HepG2 (cell line): ENCODE results near the gene GUSB. TPM values are rescaled to one million over a fixed set of nuclear protein-coding genes. Genes with fewer than 3 reads are reported as not detected.
A peak's percentile ranks its signal among the peaks of the same experiment; 100 is the strongest.

Experiments
- ASH2L ChIP-seq: fragments of 300-600, 200-600 bp; sonication (generic); IDR thresholded peaks from 2 replicates; pipeline ENCODE4 v1.7.0; 2017; ENCODE audit warnings: low read depth, mild to moderate bottlenecking, moderate library complexity, mixed read lengths, low read length; ENCODE audit not compliant: insufficient read length
- ESRRA ChIP-seq: sonication (generic); formaldehyde crosslinking; IDR thresholded peaks from 2 replicates; pipeline ENCODE4 v1.5.1; 2020; ENCODE audit warnings: mild to moderate bottlenecking, low read depth, missing genetic modification reagents
- HIVEP1 ChIP-seq: sonication (generic); formaldehyde crosslinking; IDR thresholded peaks from 2 replicates; pipeline ENCODE4 v1.4.0; 2020; ENCODE audit warnings: mild to moderate bottlenecking, missing genetic modification reagents
- HMG20A ChIP-seq: IDR thresholded peaks from 2 replicates; pipeline ENCODE4 v1.6.1; 2016; ENCODE audit warnings: borderline replicate concordance
- ISX ChIP-seq: sonication (generic); formaldehyde crosslinking; conservative IDR thresholded peaks from 2 replicates; pipeline ENCODE4 v1.5.0; 2020; ENCODE audit warnings: missing genetic modification reagents
- MAZ ChIP-seq, 2 experiments: sonication (generic) in 1 of 2; formaldehyde crosslinking in 1 of 2; IDR thresholded peaks; 2 replicates each; pipeline versions ENCODE4 v1.5.0 to v1.6.1; 2012 to 2020; ENCODE audit warnings: low read depth in 2 of 2, mild to moderate bottlenecking in 2 of 2, borderline replicate concordance in 1 of 2, improper control_type of control experiment in 1 of 2, low read length in 1 of 2, missing genetic modification reagents in 1 of 2, moderate library complexity in 1 of 2
- RBM22 ChIP-seq: fragments of 200-400 bp; formaldehyde crosslinking; optimal IDR thresholded peaks from 2 replicates; pipeline ENCODE3; 2017; ENCODE audit warnings: mild to moderate bottlenecking, low read length, moderate library complexity
- SMAD9 ChIP-seq: sonication (generic); formaldehyde crosslinking; IDR thresholded peaks from 2 replicates; pipeline ENCODE4 v1.5.1; 2020; ENCODE audit warnings: mild to moderate bottlenecking, missing genetic modification reagents
- TEAD2 ChIP-seq: sonication (generic); formaldehyde crosslinking; IDR thresholded peaks from 2 replicates; pipeline ENCODE4 v1.9.0; 2021; ENCODE audit warnings: missing genetic modification reagents
- ZBTB42 ChIP-seq: sonication (generic); formaldehyde crosslinking; IDR thresholded peaks from 2 replicates; pipeline ENCODE4 v1.5.0; 2020; ENCODE audit warnings: mild to moderate bottlenecking, missing genetic modification reagents
- ZMAT3 ChIP-seq: sonication (generic); formaldehyde crosslinking; conservative IDR thresholded peaks from 2 replicates; pipeline ENCODE4 v1.7.0; 2021; ENCODE audit warnings: missing genetic modification reagents
- ZNF660 ChIP-seq: sonication (generic); formaldehyde crosslinking; IDR thresholded peaks from 2 replicates; pipeline ENCODE4 v1.5.1; 2020; ENCODE audit warnings: mild to moderate bottlenecking, low read depth, missing genetic modification reagents, borderline replicate concordance
- ZNF891 ChIP-seq: sonication (generic); formaldehyde crosslinking; IDR thresholded peaks from 2 replicates; pipeline ENCODE4 v1.5.0; 2020; ENCODE audit warnings: mild to moderate bottlenecking, missing genetic modification reagents
- polyA plus RNA-seq, 8 experiments: library from polyadenylated mRNA; depleted of rRNA in 3 of 8; stranded (reverse) in 7 of 8; unstranded in 1 of 8; fragments of >200 nt; fragmentation: Illumina TruSeq in 4 of 8; extraction: Trizol in 4 of 8; gene quantifications; 2 replicates each; pipeline versions ENCODE4 v1.2.1 to v1.2.3, GENCODE V29; 2011 to 2016; ENCODE audit warnings: low read depth in 4 of 8, missing spikeins in 1 of 8, mixed read lengths in 1 of 8; ENCODE audit not compliant: insufficient read depth in 1 of 8
- total RNA-seq, 5 experiments: library from RNA; depleted of rRNA; stranded (reverse); fragments of >200 nt; fragmentation: Illumina TruSeq; extraction: Trizol; gene quantifications; 2 replicates each; pipeline ENCODE4 v1.2.3, GENCODE V29; 2016; ENCODE audit warnings: low read depth in 1 of 5
- TF ChIP-seq, protein P1 (sequence below): sonication (generic); formaldehyde crosslinking; IDR thresholded peaks from 2 replicates; pipeline ENCODE4 v1.4.0; 2020; ENCODE audit warnings: missing genetic modification reagents
- TF ChIP-seq, protein P2 (sequence below): IDR thresholded peaks from 2 replicates; pipeline ENCODE4 v1.6.1; 2016; ENCODE audit warnings: low read depth, borderline replicate concordance
- TF ChIP-seq, protein P3 (sequence below): sonication (generic); formaldehyde crosslinking; IDR thresholded peaks from 2 replicates; pipeline ENCODE4 v1.8.1; 2023; ENCODE audit warnings: missing genetic modification reagents, inconsistent platforms, borderline replicate concordance
- TF ChIP-seq, protein P4 (sequence below): sonication (generic); formaldehyde crosslinking; IDR thresholded peaks from 2 replicates; pipeline ENCODE4 v1.4.0; 2020; ENCODE audit warnings: mild to moderate bottlenecking, low read depth, missing genetic modification reagents
- TF ChIP-seq, protein P5 (sequence below): sonication (generic); formaldehyde crosslinking; IDR thresholded peaks from 2 replicates; pipeline ENCODE4 v1.8.1; 2023; ENCODE audit warnings: mild to moderate bottlenecking, inconsistent platforms, moderate library complexity, missing genetic modification reagents, borderline replicate concordance

The GUSB gene
- total and polyA plus RNA-seq, 2 of the 13 experiments (the other 11 are each of a cell fraction or from before 2014, with no cell fraction given): 18.8 to 60.0 TPM

DNA sequence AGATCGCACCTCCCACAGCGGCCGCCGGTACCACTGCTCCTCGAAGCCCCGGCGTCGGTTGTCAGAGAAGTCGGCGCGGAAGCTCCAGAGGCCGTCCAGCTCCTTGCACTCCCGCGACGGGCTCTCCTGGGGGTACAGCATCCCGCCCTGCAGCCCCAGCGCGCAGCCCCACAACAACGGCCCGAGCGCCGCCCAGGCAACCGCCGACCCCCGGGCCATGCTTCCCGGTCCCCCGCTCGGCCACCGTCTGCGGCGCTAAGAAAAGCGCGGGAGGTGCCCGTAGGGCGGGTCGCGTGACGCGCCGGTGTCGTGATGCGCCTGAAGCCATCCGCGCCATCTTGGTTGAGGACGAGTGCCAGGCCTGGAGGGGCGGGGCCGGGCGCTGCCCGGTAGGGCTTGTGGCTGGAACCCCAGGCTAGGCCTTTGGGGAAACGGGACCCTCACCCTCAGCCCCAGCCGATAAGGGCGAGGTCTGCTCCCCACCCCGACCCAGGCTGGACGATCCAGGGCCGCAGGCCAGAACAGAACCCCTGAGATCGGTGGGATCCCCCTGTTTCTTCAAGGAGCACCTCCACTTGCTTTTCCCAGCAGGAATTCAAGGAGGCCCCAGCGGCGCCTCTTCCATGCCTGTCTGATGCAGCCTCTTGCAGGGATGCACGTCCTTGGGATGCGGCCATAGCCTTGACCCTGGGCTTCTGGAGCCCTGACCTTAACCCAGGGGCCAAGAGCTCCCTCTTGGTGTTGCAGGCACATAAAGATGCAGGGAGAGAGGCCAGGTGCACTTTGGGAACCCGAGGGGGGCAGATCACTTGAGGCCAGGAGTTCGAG is at the start of gene GUSB (continued):
- TF ChIP-seq, protein P1, sequence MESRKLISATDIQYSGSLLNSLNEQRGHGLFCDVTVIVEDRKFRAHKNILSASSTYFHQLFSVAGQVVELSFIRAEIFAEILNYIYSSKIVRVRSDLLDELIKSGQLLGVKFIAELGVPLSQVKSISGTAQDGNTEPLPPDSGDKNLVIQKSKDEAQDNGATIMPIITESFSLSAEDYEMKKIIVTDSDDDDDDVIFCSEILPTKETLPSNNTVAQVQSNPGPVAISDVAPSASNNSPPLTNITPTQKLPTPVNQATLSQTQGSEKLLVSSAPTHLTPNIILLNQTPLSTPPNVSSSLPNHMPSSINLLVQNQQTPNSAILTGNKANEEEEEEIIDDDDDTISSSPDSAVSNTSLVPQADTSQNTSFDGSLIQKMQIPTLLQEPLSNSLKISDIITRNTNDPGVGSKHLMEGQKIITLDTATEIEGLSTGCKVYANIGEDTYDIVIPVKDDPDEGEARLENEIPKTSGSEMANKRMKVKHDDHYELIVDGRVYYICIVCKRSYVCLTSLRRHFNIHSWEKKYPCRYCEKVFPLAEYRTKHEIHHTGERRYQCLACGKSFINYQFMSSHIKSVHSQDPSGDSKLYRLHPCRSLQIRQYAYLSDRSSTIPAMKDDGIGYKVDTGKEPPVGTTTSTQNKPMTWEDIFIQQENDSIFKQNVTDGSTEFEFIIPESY (CRISPR knock-in tag): peak; percentile 53; the same call in 1 of the 2 replicates
- peak; percentile 85 for TF ChIP-seq ESRRA
- TF ChIP-seq HMG20A (CRISPR knock-in tag): no peak
- TF ChIP-seq ASH2L: peak; percentile 84
- TF ChIP-seq ZBTB42 (CRISPR knock-in tag): no peak
- TF ChIP-seq, protein P2, sequence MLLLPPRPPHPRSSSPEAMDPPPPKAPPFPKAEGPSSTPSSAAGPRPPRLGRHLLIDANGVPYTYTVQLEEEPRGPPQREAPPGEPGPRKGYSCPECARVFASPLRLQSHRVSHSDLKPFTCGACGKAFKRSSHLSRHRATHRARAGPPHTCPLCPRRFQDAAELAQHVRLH (CRISPR knock-in tag): peak; percentile 95; the same call in 1 of the 2 replicates
- TF ChIP-seq ZNF891 (CRISPR knock-in tag): peak; percentile 86
- TF ChIP-seq, protein P3, sequence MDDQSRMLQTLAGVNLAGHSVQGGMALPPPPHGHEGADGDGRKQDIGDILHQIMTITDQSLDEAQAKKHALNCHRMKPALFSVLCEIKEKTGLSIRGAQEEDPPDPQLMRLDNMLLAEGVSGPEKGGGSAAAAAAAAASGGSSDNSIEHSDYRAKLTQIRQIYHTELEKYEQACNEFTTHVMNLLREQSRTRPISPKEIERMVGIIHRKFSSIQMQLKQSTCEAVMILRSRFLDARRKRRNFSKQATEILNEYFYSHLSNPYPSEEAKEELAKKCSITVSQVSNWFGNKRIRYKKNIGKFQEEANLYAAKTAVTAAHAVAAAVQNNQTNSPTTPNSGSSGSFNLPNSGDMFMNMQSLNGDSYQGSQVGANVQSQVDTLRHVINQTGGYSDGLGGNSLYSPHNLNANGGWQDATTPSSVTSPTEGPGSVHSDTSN (CRISPR knock-in tag): peak; percentile 86
- 0 out of 2 replicates have a peak, but pooled peaks have one; percentile 87 for TF ChIP-seq TEAD2 (CRISPR knock-in tag)
- TF ChIP-seq, protein P4, sequence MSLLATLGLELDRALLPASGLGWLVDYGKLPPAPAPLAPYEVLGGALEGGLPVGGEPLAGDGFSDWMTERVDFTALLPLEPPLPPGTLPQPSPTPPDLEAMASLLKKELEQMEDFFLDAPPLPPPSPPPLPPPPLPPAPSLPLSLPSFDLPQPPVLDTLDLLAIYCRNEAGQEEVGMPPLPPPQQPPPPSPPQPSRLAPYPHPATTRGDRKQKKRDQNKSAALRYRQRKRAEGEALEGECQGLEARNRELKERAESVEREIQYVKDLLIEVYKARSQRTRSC (CRISPR knock-in tag): no peak
- TF ChIP-seq ISX: 0 out of 2 replicates have a peak, but pooled peaks have one; percentile 25
- TF ChIP-seq ZNF660 (CRISPR knock-in tag): no peak
- TF ChIP-seq, protein P5, sequence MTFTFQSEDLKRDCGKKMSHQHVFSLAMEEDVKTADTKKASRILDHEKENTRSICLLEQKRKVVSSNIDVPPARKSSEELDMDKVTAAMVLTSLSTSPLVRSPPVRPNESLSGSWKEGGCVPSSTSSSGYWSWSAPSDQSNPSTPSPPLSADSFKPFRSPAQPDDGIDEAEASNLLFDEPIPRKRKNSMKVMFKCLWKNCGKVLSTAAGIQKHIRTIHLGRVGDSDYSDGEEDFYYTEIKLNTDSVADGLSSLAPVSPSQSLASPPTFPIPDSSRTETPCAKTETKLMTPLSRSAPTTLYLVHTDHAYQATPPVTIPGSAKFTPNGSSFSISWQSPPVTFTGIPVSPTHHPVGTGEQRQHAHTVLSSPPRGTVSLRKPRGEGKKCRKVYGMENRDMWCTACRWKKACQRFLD (CRISPR knock-in tag): peak; percentile 93
- 0 out of 2 replicates have a peak, but pooled peaks have one; percentile 53 for TF ChIP-seq ZMAT3 (CRISPR knock-in tag)
- peak; percentile 94 for TF ChIP-seq MAZ (IDR thresholded peaks at IDR 0.05; ENCODE audit: borderline replicate concordance, low read depth, low read length)
- TF ChIP-seq MAZ (CRISPR knock-in tag; IDR thresholded peaks at IDR 0.05; ENCODE audit: low read depth): peak; percentile 100
- TF ChIP-seq HIVEP1 (CRISPR knock-in tag): peak; percentile 93
- TF ChIP-seq RBM22: no peak
- no peak for TF ChIP-seq SMAD9 (CRISPR knock-in tag)
